IMR-90 (cell line): ENCODE measurements around the gene SLC25A17. TPM values are rescaled to one million over a fixed set of nuclear protein-coding genes. Genes with fewer than 3 reads are reported as not detected.

Source experiments
- ATAC-seq: fragments of 200-7000 bp; cut with Tn5 transposase; 2 replicates; pipeline ENCODE4 v1.9.1; 2020; ENCODE audit warnings: low read depth, mild to moderate bottlenecking, moderate library complexity
- BruUV-seq: library from RNA; stranded (reverse); fragments of 400-500 nt; replicated peaks from 2 replicates; lab custom pipeline; 2021; lab: Mats Ljungman, UMichigan
- CTCF ChIA-PET: fragments of 300-600 bp; formaldehyde crosslinking; extraction: SDS; loops from one replicate; lab custom pipeline; 2021; ENCODE audit warnings: antibody characterized with exemption; lab: Yijun Ruan, JAX
- POLR2A ChIA-PET: fragments of 300-600 bp; sonication (Branson Sonifier 250); formaldehyde crosslinking; loops from one replicate; lab custom pipeline; 2022; ENCODE audit warnings: antibody characterized with exemption; ENCODE audit not compliant: unreplicated experiment; lab: Charles Lee
- DNase-seq: peaks from one replicate; pipeline ENCODE4 v3.0.0; 2013
- H2AFZ ChIP-seq: replicated peaks from 2 replicates; pipeline ENCODE3; 2013; ENCODE audit warnings: low read length, mild to moderate bottlenecking; ENCODE audit not compliant: poor library complexity
- H2AK5ac ChIP-seq: 2 replicates; pipeline ENCODE4 v1.6.1; 2013; ENCODE audit warnings: low read depth, low read length, inconsistent platforms
- H2AK9ac ChIP-seq: replicated peaks from 2 replicates; pipeline ENCODE3; 2013; ENCODE audit warnings: mild to moderate bottlenecking, low read depth, low read length, moderate library complexity; ENCODE audit not compliant: poor library complexity
- H2BK120ac ChIP-seq: 2 replicates; pipeline ENCODE4 v1.6.1; 2013; ENCODE audit warnings: low read depth, low read length, inconsistent platforms
- H2BK15ac ChIP-seq: 3 replicates; pipeline ENCODE4 v1.6.1; 2013; ENCODE audit warnings: low read depth, low read length, inconsistent platforms
- H2BK20ac ChIP-seq: 2 replicates; pipeline ENCODE4 v1.6.1; 2013; ENCODE audit warnings: low read depth, mild to moderate bottlenecking, inconsistent platforms, low read length, moderate library complexity
- H2BK5ac ChIP-seq: 2 replicates; pipeline ENCODE4 v1.6.1; 2013; ENCODE audit warnings: mild to moderate bottlenecking, low read depth, low read length, inconsistent platforms; ENCODE audit not compliant: poor library complexity, severe bottlenecking
- H3K14ac ChIP-seq: replicated peaks from 2 replicates; pipeline ENCODE4 v1.6.1; 2013; ENCODE audit warnings: low read depth, low read length, inconsistent platforms
- H3K18ac ChIP-seq: 2 replicates; pipeline ENCODE4 v1.6.1; 2013; ENCODE audit warnings: low read depth, low read length, control low read depth
- H3K23ac ChIP-seq: 2 replicates; pipeline ENCODE4 v1.6.1; 2013; ENCODE audit warnings: low read depth, low read length, inconsistent platforms
- H3K27ac ChIP-seq: 2 replicates; pipeline ENCODE4 v1.5.1; 2013; ENCODE audit warnings: mild to moderate bottlenecking, control low read depth, low read length; ENCODE audit not compliant: insufficient read depth
- H3K27me3 ChIP-seq: 2 replicates; pipeline ENCODE4 v1.6.1; 2013; ENCODE audit warnings: low read length; ENCODE audit not compliant: control insufficient read depth, insufficient read depth
- H3K36me3 ChIP-seq: 2 replicates; pipeline ENCODE4 v1.6.1; 2013; ENCODE audit warnings: low read length, mixed read lengths; ENCODE audit not compliant: control insufficient read depth, insufficient read depth
- H3K4ac ChIP-seq: 2 replicates; pipeline ENCODE4 v1.6.1; 2013; ENCODE audit warnings: low read depth, low read length, inconsistent platforms
- H3K4me1 ChIP-seq: 2 replicates; pipeline ENCODE4 v1.6.1; 2013; ENCODE audit warnings: low read length, mixed read lengths; ENCODE audit not compliant: control insufficient read depth, insufficient read depth
- H3K4me2 ChIP-seq: 2 replicates; pipeline ENCODE4 v1.6.1; 2013; ENCODE audit warnings: low read depth, mild to moderate bottlenecking, control low read depth, low read length, moderate library complexity
- H3K4me3 ChIP-seq: 2 replicates; pipeline ENCODE4 v1.5.1; 2013; ENCODE audit warnings: low read depth, mild to moderate bottlenecking, control low read depth, low read length, moderate library complexity; ENCODE audit not compliant: insufficient read depth
- H3K56ac ChIP-seq: 2 replicates; pipeline ENCODE4 v1.6.1; 2013; ENCODE audit warnings: low read length, inconsistent platforms; ENCODE audit not compliant: insufficient read depth; ENCODE audit errors: extremely low read depth
- H3K79me1 ChIP-seq, 2 experiments: 2 replicates each; pipeline ENCODE4 v1.6.1; 2013; ENCODE audit warnings: low read length in 2 of 2, inconsistent platforms in 1 of 2, low read depth in 1 of 2
- H3K9ac ChIP-seq: 2 replicates; pipeline ENCODE4 v1.6.1; 2013; ENCODE audit warnings: low read depth, low read length, control low read depth
- H3K9me1 ChIP-seq: 2 replicates; pipeline ENCODE4 v1.6.1; 2013; ENCODE audit warnings: low read length, inconsistent platforms; ENCODE audit not compliant: insufficient read depth
- H3K9me3 ChIP-seq: 2 replicates; pipeline ENCODE4 v1.6.1; 2013; ENCODE audit warnings: low read length; ENCODE audit not compliant: control insufficient read depth, insufficient read depth
- H4K20me1 ChIP-seq: 2 replicates; pipeline ENCODE4 v1.6.1; 2013; ENCODE audit warnings: low read length, inconsistent platforms; ENCODE audit not compliant: insufficient read depth
- H4K5ac ChIP-seq: 2 replicates; pipeline ENCODE4 v1.6.1; 2013; ENCODE audit warnings: mild to moderate bottlenecking, low read depth, low read length, control low read depth
- H4K8ac ChIP-seq, 2 experiments: 2 replicates each; pipeline ENCODE4 v1.6.1; 2013; ENCODE audit warnings: low read depth in 2 of 2, low read length in 2 of 2, control low read depth in 1 of 2, inconsistent platforms in 1 of 2
- H4K91ac ChIP-seq: 2 replicates; pipeline ENCODE4 v1.6.1; 2013; ENCODE audit warnings: low read depth, low read length, inconsistent platforms; ENCODE audit not compliant: insufficient read depth
- CEBPB ChIP-seq: IDR thresholded peaks from 2 replicates; pipeline ENCODE4 v1.6.1; 2012; ENCODE audit warnings: low read depth, low read length, improper control_type of control experiment
- MXI1 ChIP-seq: IDR thresholded peaks from 2 replicates; pipeline ENCODE4 v1.6.1; 2012; ENCODE audit warnings: low read depth, mild to moderate bottlenecking, low read length, moderate library complexity, borderline replicate concordance
- NFE2L2 ChIP-seq: fragments of 150-350 bp; IDR thresholded peaks from 2 replicates; pipeline ENCODE4 v1.6.1; 2016; ENCODE audit warnings: low read depth, mild to moderate bottlenecking, low read length
- WGBS, 2 experiments: methylation state at CpG; one replicate each; pipeline versions ENCODE4 v1.1.5 to v1.1.7; 2013; ENCODE audit warnings: missing lambda C conversion rate in 2 of 2; ENCODE audit not compliant: insufficient read length in 1 of 2; ENCODE audit errors: extremely low coverage in 2 of 2; 5-methylcytosine and 5-hydroxymethylcytosine counted together
- dilution Hi-C: fragments of 300-500 bp; cut with HindIII; formaldehyde crosslinking; loops from one replicate; pipeline ENCODE4 v1.14.3; 2018; ENCODE audit warnings: low sequenced_read_pairs; ENCODE audit not compliant: unreplicated experiment
- in situ Hi-C: fragments of 300-500 bp; cut with MboI; formaldehyde crosslinking; loops from 3 replicates; pipeline ENCODE4 v1.14.3; 2019; ENCODE audit warnings: low sequenced_read_pairs, inconsistent platforms, mixed read lengths
- intact Hi-C: fragments of 100-400 bp; cut with micrococcal nuclease; formaldehyde crosslinking; loops from 2 replicates; pipeline ENCODE4 v1.10.0; 2022
- polyA plus RNA-seq, 3 experiments: library from polyadenylated mRNA; depleted of rRNA; stranded (reverse); fragments of >200 nt; gene quantifications; 2 replicates each; pipeline ENCODE4 v1.2.3, GENCODE V29; 2012; ENCODE audit warnings: low replicate concordance in 1 of 3
- total RNA-seq: library from RNA; depleted of rRNA; stranded (reverse); fragments of >200 nt; gene quantifications from 2 replicates; pipeline ENCODE4 v1.2.3, GENCODE V29; 2012
- TF ChIP-seq, protein P1 (sequence below): fragments of 150-350 bp; IDR thresholded peaks from 2 replicates; pipeline ENCODE4 v1.6.1; 2017; ENCODE audit warnings: mild to moderate bottlenecking, antibody characterized with exemption, low read length, low read depth
- TF ChIP-seq, protein P2 (sequence below): conservative IDR thresholded peaks from 2 replicates; pipeline ENCODE4 v1.5.1; 2012; ENCODE audit warnings: mild to moderate bottlenecking, low read depth, low read length, improper control_type of control experiment

Gene SLC25A17
- total and polyA plus RNA-seq, 2 of the 4 experiments (the other 2 are of a cell fraction) = 19.6 to 36.0 TPM

DNA sequence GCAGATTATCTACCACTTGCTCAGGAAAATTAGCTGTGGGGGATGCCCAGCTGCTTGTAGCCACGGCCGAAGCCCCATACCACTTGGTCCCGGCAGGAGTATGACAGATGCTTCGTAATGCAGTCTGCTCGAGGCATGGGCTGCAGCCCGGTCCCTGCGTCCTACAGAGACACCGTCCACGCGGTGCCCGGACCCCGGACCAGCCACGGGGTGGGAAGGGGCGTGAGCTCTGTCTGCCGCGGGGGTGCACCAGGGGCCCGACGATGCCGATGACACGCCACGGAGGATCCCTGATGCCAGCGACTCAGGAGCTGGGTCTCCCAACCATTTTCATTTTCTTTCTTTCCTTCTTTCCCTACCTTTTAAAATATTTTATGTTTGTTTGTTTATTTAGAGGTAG is 30.0 kb downstream of the SLC25A17 start:
- Histone ChIP-seq H3K4ac (no peak overlapping the region), H2BK120ac (no peak overlapping the region), H2BK5ac (no peak overlapping the region), H3K14ac (no peak overlapping the region), H2BK15ac (no peak overlapping the region), H4K8ac (no peak overlapping the region), H3K9me1 (0 out of 2 replicates have a peak, but pooled peaks cover 3% of the 10 kb centered on the region), H3K4me2 (no peak overlapping the region), H3K18ac (no peak overlapping the region), H3K27me3 (no peaks in the 10 kb centered on the region), H3K4me3 (no peak overlapping the region), H3K27ac (no peak overlapping the region), H3K23ac (no peak overlapping the region), H2AFZ (no peak overlapping the region), H3K4me1 (no peaks in the 10 kb centered on the region; the same call in 1 of the 2 replicates), H3K79me1 (peaks cover 3% of the 10 kb centered on the region in 2 experiments; a peak in 2 of 4 replicates), H2AK5ac (no peak overlapping the region), H3K56ac (no peak overlapping the region), H4K20me1 (no peaks in the 10 kb centered on the region), H3K9ac (no peak overlapping the region), H2AK9ac (no peak overlapping the region), H4K5ac (no peak overlapping the region), H4K91ac (no peak overlapping the region), H2BK20ac (no peak overlapping the region), H3K36me3 (peaks cover 5% of the 10 kb centered on the region; the same call in 1 of the 2 replicates), H3K9me3 (no peaks in the 10 kb centered on the region)
- WGBS, 2 experiments = 94% methylated on average over 4 of the region's 22 CpGs; no CpG with 5 or more reads in 1 of the 2 experiments
- ATAC-seq = no peak
- CTCF ChIA-PET = no interaction called here
- in situ Hi-C loops (no loop called here), intact Hi-C loops (no loop called here), dilution Hi-C loops (no loop called here)
- BruUV-seq = no TSS peak
- no peak for DNase-seq
- POLR2A ChIA-PET = no interaction called here
- TF ChIP-seq, protein P1, sequence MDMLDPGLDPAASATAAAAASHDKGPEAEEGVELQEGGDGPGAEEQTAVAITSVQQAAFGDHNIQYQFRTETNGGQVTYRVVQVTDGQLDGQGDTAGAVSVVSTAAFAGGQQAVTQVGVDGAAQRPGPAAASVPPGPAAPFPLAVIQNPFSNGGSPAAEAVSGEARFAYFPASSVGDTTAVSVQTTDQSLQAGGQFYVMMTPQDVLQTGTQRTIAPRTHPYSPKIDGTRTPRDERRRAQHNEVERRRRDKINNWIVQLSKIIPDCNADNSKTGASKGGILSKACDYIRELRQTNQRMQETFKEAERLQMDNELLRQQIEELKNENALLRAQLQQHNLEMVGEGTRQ = no peak
- TF ChIP-seq, protein P2, sequence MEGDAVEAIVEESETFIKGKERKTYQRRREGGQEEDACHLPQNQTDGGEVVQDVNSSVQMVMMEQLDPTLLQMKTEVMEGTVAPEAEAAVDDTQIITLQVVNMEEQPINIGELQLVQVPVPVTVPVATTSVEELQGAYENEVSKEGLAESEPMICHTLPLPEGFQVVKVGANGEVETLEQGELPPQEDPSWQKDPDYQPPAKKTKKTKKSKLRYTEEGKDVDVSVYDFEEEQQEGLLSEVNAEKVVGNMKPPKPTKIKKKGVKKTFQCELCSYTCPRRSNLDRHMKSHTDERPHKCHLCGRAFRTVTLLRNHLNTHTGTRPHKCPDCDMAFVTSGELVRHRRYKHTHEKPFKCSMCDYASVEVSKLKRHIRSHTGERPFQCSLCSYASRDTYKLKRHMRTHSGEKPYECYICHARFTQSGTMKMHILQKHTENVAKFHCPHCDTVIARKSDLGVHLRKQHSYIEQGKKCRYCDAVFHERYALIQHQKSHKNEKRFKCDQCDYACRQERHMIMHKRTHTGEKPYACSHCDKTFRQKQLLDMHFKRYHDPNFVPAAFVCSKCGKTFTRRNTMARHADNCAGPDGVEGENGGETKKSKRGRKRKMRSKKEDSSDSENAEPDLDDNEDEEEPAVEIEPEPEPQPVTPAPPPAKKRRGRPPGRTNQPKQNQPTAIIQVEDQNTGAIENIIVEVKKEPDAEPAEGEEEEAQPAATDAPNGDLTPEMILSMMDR = no peak
- TF ChIP-seq MXI1 (no peak), NFE2L2 (no peak), CEBPB (no peak)
